ENCODE data around the gene NFIC. TPM values are rescaled to one million over a fixed set of nuclear protein-coding genes. Genes with fewer than 3 reads are reported as not detected.

The NFIC gene
- total RNA-seq, 1 donor from 2014 or later = 38.3 TPM

- Mint-ChIP-seq H3K27me3 (ENCODE audit: low read depth, unreplicated experiment) (peaks cover 54% of the 10 kb centered on the region), H3K4me1 (ENCODE audit: low read depth, unreplicated experiment) (no peaks in the 10 kb centered on the region), H3K36me3 (ENCODE audit: low read depth, unreplicated experiment) (no peaks in the 10 kb centered on the region), H3K4me3 (ENCODE audit: unreplicated experiment) (no peak overlapping the region), H3K27ac (ENCODE audit: unreplicated experiment) (no peak overlapping the region), H3K9me3 (ENCODE audit: unreplicated experiment) (peaks cover 3% of the 10 kb centered on the region)
- peaks cover 7% of the 10 kb centered on the region for H3K4me1 ChIP-seq (ENCODE audit: insufficient read depth, low read length)
- H3K36me3 ChIP-seq (ENCODE audit: insufficient read depth, low read length) = no peaks in the 10 kb centered on the region
- no peak overlapping the region for H2AFZ ChIP-seq (ENCODE audit: low read depth, low read length)
- TF ChIP-seq CTCF (IDR thresholded peaks at IDR 0.05; ENCODE audit: insufficient read depth, low read depth, low read length) = no peak
- no peak for TF ChIP-seq EZH2 (IDR thresholded peaks at IDR 0.05; ENCODE audit: insufficient read depth, low read length)
- H4K20me1 ChIP-seq (ENCODE audit: insufficient read depth, low read length) = no peaks in the 10 kb centered on the region
- H3K27ac ChIP-seq (ENCODE audit: low read depth, low read length) = no peak overlapping the region
- H3K9ac ChIP-seq (ENCODE audit: low read length) = peak overlapping the region; percentile 27
- H3K4me3 ChIP-seq (ENCODE audit: insufficient read depth, low read depth, low read length) = no peak overlapping the region
- DNase-seq (ENCODE audit: low read depth) (peak; percentile 84), FAIRE-seq (no peak)
- H3K79me2 ChIP-seq (ENCODE audit: insufficient read depth, low read length) = no peaks in the 10 kb centered on the region
- peaks cover 8% of the 10 kb centered on the region for H3K27me3 ChIP-seq (ENCODE audit: insufficient read depth, low read length)
- H3K4me2 ChIP-seq (ENCODE audit: low read length) = peak overlapping the region; percentile 47
- H3K9me3 ChIP-seq (ENCODE audit: insufficient read depth, low read depth, low read length) = no peaks in the 10 kb centered on the region
These were observed 46.6 kb upstream of the NFIC start for GRCh38 chr19:3319643-3320353.

GRCh38 chr19:3320354-3320670, 46.1 kb upstream of the NFIC start:
- no peaks in the 10 kb centered on the region for H3K4me1 Mint-ChIP-seq (ENCODE audit: low read depth, unreplicated experiment)
- Histone ChIP-seq H3K4me3 (ENCODE audit: insufficient read depth, low read depth, low read length) (no peak overlapping the region), H3K36me3 (ENCODE audit: insufficient read depth, low read length) (no peaks in the 10 kb centered on the region), H3K79me2 (ENCODE audit: insufficient read depth, low read length) (no peaks in the 10 kb centered on the region), H4K20me1 (ENCODE audit: insufficient read depth, low read length) (no peaks in the 10 kb centered on the region), H3K27me3 (ENCODE audit: insufficient read depth, low read length) (peaks cover 8% of the 10 kb centered on the region), H2AFZ (ENCODE audit: low read depth, low read length) (no peak overlapping the region), H3K4me2 (ENCODE audit: low read length) (peak overlapping the region; percentile 47), H3K9ac (ENCODE audit: low read length) (no peak overlapping the region), H3K4me1 (ENCODE audit: insufficient read depth, low read length) (peaks cover 7% of the 10 kb centered on the region), H3K9me3 (ENCODE audit: insufficient read depth, low read depth, low read length) (no peaks in the 10 kb centered on the region), H3K27ac (ENCODE audit: low read depth, low read length) (no peak overlapping the region)
- peak; percentile 26 for DNase-seq (ENCODE audit: low read depth)
- H3K27me3 Mint-ChIP-seq (ENCODE audit: low read depth, unreplicated experiment) = peaks cover 57% of the 10 kb centered on the region
- H3K4me3 Mint-ChIP-seq (ENCODE audit: unreplicated experiment) = no peak overlapping the region
- no peak for TF ChIP-seq EZH2 (IDR thresholded peaks at IDR 0.05; ENCODE audit: insufficient read depth, low read length)
- no peak for TF ChIP-seq CTCF (IDR thresholded peaks at IDR 0.05; ENCODE audit: insufficient read depth, low read depth, low read length)
- H3K36me3 Mint-ChIP-seq (ENCODE audit: low read depth, unreplicated experiment) = no peaks in the 10 kb centered on the region
- peaks cover 3% of the 10 kb centered on the region for H3K9me3 Mint-ChIP-seq (ENCODE audit: unreplicated experiment)
- no peak for FAIRE-seq
- no peak overlapping the region for H3K27ac Mint-ChIP-seq (ENCODE audit: unreplicated experiment)

GRCh38 chr19:3320853-3321252, 45.5 kb upstream of the NFIC start:
- Histone ChIP-seq H3K4me2 (ENCODE audit: low read length) (no peak overlapping the region), H3K4me1 (ENCODE audit: insufficient read depth, low read length) (peaks cover 7% of the 10 kb centered on the region), H3K79me2 (ENCODE audit: insufficient read depth, low read length) (no peaks in the 10 kb centered on the region), H3K36me3 (ENCODE audit: insufficient read depth, low read length) (no peaks in the 10 kb centered on the region), H3K27me3 (ENCODE audit: insufficient read depth, low read length) (peaks cover 8% of the 10 kb centered on the region), H3K9ac (ENCODE audit: low read length) (no peak overlapping the region), H2AFZ (ENCODE audit: low read depth, low read length) (no peak overlapping the region), H3K9me3 (ENCODE audit: insufficient read depth, low read depth, low read length) (no peaks in the 10 kb centered on the region), H3K27ac (ENCODE audit: low read depth, low read length) (no peak overlapping the region), H3K4me3 (ENCODE audit: insufficient read depth, low read depth, low read length) (no peak overlapping the region), H4K20me1 (ENCODE audit: insufficient read depth, low read length) (no peaks in the 10 kb centered on the region)
- Mint-ChIP-seq H3K9me3 (ENCODE audit: unreplicated experiment) (peaks cover 3% of the 10 kb centered on the region), H3K4me1 (ENCODE audit: low read depth, unreplicated experiment) (no peaks in the 10 kb centered on the region), H3K27me3 (ENCODE audit: low read depth, unreplicated experiment) (peaks cover 55% of the 10 kb centered on the region), H3K4me3 (ENCODE audit: unreplicated experiment) (no peak overlapping the region), H3K36me3 (ENCODE audit: low read depth, unreplicated experiment) (no peaks in the 10 kb centered on the region), H3K27ac (ENCODE audit: unreplicated experiment) (no peak overlapping the region)
- no peak for TF ChIP-seq EZH2 (IDR thresholded peaks at IDR 0.05; ENCODE audit: insufficient read depth, low read length)
- no peak for TF ChIP-seq CTCF (IDR thresholded peaks at IDR 0.05; ENCODE audit: insufficient read depth, low read depth, low read length)
- FAIRE-seq = no peak
- DNase-seq (ENCODE audit: low read depth) = no peak

All from astrocyte (in vitro differentiated cells and primary cell).